GM21390 (cell line): ENCODE data around the gene ORC4.
A peak's percentile ranks its signal among the peaks of the same experiment; 100 is the strongest.

Experiments used
- ATAC-seq: cut with Tn5 transposase; IDR thresholded peaks from one replicate; pipeline ENCODE4 v1.9.1; 2021; ENCODE audit not compliant: unreplicated experiment

Gene ORC4

DNA sequence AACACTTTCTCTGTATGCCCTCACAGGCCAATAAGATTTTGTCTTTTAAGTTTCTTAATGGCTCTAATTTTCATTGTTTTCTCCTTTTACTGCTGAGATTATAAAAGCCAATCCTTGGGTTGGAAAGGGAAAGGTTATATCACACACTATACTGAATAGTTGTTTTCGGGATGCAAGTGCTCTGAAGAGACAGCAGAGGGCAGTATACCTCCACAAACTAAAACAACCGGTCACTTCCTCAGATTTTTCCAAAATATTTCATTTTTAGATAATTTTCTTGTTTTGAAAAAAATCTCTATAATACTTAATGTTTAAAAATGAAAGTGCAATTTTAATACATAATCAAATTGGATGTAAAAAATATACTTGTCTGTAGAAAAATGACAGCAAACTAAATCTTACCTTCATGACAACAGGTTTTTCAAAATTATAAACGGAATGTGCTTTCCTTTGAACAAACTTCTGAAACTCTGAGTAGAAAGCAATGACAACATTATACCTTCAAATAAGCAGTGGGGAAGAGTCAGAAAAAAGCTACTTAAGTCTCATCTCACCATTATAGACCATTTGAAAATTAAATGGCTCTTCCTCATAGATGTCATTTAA is 82.7 kb downstream of the ORC4 start:
- ATAC-seq: peak; percentile 74

- no peak for ATAC-seq
Measured at GRCh38 chr2:147934881-147935620, 85.5 kb downstream of the ORC4 start.

DNA sequence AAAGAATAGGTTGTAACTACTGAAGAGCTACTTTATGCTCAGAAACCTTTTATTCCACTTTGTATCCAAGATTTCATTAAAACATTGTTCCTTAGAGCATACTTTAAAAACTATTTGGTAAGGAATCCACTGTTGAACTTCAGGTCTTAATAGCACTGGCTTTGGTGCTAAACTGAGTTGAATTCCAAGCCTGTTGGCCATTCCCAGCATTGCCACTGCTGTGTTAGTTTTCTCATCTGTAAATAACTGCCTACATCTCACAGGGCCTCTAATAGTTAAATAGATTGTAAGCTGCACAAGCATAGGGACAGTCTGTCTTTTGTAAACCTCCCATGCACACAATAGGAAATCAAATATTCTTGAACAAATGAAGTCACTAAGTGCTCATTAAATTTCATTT is 86.6 kb downstream of the ORC4 start:
- no peak for ATAC-seq

DNA sequence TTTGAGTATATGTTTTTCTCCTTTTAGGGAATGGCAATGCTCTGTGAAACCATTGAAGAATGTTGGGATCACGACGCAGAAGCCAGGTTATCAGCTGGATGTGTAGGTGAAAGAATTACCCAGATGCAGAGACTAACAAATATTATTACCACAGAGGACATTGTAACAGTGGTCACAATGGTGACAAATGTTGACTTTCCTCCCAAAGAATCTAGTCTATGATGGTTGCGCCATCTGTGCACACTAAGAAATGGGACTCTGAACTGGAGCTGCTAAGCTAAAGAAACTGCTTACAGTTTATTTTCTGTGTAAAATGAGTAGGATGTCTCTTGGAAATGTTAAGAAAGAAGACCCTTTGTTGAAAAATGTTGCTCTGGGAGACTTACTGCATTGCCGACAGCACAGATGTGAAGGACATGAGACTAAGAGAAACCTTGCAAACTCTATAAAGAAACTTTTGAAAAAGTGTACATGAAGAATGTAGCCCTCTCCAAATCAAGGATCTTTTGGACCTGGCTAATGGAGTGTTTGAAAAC is 93.4 kb downstream of the ORC4 start:
- no peak for ATAC-seq

DNA sequence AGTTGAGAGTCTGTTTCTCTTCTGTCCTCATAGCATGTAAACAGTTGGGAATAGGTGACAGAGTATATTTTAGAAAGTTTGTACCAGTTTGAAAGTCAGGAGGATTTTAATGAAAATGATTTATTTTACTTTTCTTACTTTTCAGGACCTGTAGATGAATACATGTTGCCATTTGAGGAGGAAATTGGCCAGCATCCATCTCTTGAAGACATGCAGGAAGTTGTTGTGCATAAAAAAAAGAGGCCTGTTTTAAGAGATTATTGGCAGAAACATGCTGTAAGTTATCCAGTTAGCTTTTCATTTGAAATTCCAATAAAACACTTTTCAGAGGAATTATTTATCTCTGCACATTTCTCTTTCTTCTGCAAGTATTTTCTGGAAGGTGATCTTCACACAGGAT is 94.7 kb downstream of the ORC4 start:
- no peak for ATAC-seq

GRCh38 chr2:147924647-147925046 is 95.9 kb downstream of the ORC4 start:
- no peak for ATAC-seq

- no peak for ATAC-seq
Measured at GRCh38 chr2:147923846-147924245, 96.7 kb downstream of the ORC4 start.

DNA sequence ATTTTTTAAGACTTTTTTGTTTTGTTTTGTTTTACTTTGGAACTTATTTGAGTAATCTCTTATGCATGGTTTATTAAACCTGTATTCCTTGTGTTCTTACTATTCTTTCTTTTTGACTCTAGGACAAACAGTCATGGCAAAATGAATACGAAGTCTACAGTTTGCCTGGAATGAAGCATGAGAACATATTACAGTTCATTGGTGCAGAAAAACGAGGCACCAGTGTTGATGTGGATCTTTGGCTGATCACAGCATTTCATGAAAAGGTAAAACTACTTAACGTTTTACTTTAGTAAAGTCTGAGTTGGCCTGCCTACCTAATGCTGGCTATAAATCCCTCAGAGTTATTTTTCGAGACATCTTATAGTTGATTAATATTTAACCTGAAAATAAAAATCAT is 103.4 kb downstream of the ORC4 start:
- ATAC-seq: no peak

GRCh38 chr2:147916723-147917122 is 103.8 kb downstream of the ORC4 start:
- ATAC-seq: no peak

GRCh38 chr2:147916067-147916466 is 104.5 kb downstream of the ORC4 start:
- ATAC-seq: no peak

GRCh38 chr2:147913701-147914480 is 106.6 kb downstream of the ORC4 start:
- ATAC-seq: no peak

- no peak for ATAC-seq
Measured at GRCh38 chr2:147910990-147911473, 109.5 kb downstream of the ORC4 start.

DNA sequence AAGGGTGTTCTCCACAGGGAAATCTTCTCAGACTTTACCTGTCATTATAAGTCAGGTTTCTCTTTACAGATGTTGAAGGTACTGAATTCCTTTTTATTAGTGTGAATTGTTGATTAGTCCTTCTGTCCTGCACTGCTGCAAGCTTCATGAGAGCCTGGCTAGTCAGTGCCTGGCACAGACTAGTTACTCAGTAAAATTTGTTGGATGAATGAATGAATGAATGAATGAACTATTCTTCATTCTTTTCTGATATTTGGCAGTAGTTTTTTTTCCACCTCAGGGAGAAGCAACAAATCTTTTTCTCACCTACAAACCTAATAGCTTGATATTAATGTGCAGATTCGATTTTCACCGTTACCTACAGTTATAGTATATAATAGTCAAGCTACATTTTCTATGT is 111.4 kb downstream of the ORC4 start:
- ATAC-seq: no peak

DNA sequence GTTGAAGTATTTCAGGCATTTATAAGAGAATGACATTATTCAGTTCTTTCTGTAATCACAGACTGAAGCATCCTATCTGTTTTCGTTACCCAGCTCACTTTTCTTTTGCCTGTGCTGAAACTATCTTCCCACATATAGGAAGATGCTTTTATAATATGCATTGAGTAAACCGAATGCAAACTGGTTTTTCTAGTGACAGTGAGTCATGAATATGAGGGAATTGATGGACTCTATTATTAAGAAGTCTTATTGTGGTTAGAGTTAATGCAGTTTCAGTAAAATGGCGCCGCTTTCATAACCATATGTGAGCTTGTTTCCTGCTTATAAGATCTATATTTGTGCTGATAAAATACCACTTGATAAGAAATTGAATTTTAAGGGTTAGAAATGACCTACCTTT is 116.5 kb downstream of the ORC4 start:
- no peak for ATAC-seq

GRCh38 chr2:147888680-147889079 is 131.9 kb downstream of the ORC4 start:
- ATAC-seq: peak; percentile 80

- no peak for ATAC-seq
Measured at GRCh38 chr2:147886136-147886535, 134.4 kb downstream of the ORC4 start.

DNA sequence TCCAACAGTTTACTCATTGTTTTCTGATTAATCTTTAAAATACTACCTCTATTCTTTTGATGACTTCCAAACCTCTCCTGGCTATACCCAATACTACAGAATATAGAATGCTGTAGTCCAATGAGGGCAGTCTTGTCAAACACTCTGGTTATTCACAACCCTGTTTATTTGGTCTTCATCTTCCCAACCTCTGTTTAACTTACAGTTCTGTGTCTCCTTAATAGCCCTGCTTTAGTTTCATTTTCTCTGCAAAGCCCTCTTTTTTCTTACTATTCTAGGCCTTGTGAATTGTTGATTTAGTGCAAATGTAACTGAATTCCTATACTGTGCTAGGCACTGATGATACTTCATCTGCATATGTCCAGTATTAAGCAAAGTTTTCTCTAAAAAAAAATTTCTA is 135.7 kb downstream of the ORC4 start:
- ATAC-seq: no peak

DNA sequence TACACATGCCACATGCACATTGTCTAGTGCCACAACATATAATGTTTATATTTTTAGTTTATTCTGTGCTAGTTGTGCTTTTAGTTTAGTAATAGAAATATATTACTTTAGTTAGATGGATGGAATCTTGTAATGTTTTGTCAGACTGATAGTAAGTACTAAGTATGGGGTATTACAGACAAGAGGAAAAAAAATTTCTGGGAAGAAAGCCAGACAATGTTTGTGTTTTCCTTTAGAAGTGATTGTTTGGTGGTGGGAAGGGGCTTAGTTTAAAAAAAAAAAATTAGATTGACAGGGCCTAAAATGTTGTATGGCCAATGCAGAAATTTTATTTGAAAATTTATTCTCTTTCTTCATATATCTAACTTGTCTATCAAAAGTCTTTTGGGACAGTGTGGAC is 137.9 kb downstream of the ORC4 start:
- no peak for ATAC-seq
